ENCODE results near the gene GPR180. TPM values are rescaled to one million over a fixed set of nuclear protein-coding genes. Genes with fewer than 3 reads are reported as not detected.

GPR180 gene
- total RNA-seq, 4 donors from 2014 or later, result 5.3 to 33.4 (median 12.9) TPM

DNA sequence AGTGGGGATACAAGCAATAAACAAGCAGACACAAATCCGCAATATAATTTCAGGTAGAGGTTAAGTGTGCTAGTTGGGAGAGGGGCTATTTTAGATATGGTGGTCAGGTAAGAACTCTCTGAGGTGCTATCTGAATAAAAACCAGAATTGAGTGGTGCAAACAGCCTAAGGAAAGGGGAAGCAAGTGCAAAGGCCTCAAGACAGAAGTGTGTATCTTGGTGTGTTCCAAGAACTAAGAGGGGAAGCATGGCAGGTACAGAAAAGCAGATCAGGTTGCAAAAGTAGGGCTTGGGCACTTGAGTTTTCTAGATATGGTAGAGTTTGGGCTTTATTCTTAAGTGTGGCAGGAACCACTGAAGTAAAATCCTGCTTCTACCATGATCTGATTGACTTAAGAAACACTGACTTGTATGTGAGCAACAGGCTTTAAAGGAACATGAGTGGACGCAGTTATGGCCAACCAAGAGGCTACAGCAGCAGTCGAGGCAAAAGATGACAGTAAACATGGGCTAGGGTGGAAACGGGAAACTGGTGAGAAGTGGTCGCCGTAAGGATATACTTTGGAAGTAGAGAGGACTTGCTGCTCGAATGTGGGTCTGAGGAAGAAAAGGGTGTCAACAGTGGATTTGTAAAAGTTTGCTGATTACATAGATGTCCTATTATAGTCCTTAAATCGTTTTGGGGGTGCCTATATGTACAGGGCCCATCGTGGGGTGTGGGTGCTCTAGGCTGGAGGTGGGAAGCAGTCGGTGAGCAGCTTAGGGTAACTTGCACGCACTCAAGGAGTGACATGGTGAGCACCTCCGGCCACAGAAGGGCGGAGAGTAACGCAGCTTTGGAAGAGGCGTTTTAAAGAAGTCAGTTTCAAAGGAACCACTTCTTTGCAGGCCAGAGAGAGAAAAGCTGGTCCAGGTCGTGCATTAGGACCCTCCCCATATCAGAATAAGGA lies 6.4 kb upstream of the GPR180 start:
- ATAC-seq (ENCODE audit: low FRiP score), result peak; percentile 76
- TF ChIP-seq, protein P1, sequence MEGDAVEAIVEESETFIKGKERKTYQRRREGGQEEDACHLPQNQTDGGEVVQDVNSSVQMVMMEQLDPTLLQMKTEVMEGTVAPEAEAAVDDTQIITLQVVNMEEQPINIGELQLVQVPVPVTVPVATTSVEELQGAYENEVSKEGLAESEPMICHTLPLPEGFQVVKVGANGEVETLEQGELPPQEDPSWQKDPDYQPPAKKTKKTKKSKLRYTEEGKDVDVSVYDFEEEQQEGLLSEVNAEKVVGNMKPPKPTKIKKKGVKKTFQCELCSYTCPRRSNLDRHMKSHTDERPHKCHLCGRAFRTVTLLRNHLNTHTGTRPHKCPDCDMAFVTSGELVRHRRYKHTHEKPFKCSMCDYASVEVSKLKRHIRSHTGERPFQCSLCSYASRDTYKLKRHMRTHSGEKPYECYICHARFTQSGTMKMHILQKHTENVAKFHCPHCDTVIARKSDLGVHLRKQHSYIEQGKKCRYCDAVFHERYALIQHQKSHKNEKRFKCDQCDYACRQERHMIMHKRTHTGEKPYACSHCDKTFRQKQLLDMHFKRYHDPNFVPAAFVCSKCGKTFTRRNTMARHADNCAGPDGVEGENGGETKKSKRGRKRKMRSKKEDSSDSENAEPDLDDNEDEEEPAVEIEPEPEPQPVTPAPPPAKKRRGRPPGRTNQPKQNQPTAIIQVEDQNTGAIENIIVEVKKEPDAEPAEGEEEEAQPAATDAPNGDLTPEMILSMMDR (IDR thresholded peaks at IDR 0.05), result no peak
- no peak for DNase-seq (ENCODE audit: low spot score)

DNA sequence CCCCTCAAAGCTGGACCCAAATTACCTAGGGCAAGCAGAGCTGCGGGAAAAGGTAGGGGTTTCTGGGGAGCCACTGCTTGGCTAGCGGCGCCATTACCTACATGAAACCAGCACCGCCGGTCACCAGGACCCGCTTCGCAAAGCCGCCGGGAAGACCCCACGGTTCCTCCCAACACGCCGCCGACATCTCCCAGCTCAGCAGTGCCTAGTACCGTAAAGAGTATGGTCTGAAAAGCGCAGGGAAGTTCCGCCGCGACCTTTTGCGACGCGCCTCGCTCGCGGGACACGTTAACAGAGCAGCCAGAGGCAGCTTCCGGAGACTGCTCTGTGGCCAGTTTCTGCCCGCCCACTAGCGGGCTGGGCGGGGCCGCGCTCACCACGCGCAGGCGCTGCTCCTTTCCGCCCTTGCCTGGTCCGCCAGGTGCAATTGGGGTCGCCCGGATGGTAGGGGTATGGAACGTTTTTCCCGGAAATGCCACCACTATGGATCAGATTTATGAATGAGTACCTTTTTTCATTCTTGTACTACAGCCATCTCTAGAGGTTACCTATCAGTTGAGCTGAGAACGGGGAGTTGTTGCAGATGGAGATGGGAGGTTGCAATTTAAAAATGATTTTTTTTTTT lies 5.6 kb upstream of the GPR180 start, which contains the start of gene TGDS:
Gene TGDS, minus strand, starts transcription at position 203 of the 625 bp plus-strand sequence. Its CDS starts 16 bp downstream, at position 187.
- ATAC-seq (ENCODE audit: low FRiP score) (peak; percentile 100), DNase-seq (ENCODE audit: low spot score) (peak; percentile 51)

DNA sequence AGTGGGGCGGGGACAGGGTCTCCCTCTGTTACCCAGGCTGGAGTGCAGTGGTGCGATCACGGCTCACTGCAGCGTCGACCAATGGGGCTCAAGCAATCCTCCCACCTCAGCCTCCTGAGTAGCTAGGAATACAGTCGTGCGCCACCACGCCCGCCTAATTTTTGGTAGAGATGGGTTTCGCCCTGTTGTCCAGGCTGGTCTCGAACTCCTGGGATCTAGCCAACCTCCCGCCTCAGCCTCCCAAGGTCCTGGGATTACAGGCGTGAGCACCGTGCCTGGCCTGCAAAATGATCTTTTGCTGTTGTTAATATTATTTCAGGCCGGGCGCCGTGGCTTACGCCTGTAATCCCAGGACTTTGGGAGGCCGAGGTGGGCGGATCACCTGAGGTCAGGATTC lies 5.1 kb upstream of the GPR180 start:
- TF ChIP-seq, protein P1 (IDR thresholded peaks at IDR 0.05), result no peak
- ATAC-seq (ENCODE audit: low FRiP score), result no peak
- no peak for DNase-seq (ENCODE audit: low spot score)

More for the DNA sequence above, 5.6 kb upstream of the GPR180 start, which contains the start of gene TGDS:
- TF ChIP-seq, protein P1 (IDR thresholded peaks at IDR 0.05), result no peak

DNA sequence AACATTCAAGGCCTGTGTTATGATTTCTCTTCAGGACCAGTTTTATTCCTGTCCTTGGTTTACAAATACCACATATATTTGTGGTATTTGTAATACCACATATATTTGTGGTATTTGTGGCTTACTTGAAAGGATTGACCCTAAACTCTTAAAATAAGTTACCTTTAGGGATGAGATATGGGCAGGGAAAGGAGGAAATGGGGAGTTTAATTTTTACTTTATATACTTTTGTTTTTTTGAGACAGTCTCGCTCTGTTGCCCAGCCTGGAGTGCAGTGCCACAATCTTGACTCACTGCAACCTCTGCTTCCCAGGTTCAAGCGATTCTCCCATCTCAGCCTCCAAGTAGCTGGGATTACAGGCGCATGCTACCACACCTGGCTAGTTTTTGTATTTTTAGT lies 3.4 kb upstream of the GPR180 start:
- DNase-seq (ENCODE audit: low spot score) (no peak), ATAC-seq (ENCODE audit: low FRiP score) (no peak)
- TF ChIP-seq, protein P1 (IDR thresholded peaks at IDR 0.05), result no peak

DNA sequence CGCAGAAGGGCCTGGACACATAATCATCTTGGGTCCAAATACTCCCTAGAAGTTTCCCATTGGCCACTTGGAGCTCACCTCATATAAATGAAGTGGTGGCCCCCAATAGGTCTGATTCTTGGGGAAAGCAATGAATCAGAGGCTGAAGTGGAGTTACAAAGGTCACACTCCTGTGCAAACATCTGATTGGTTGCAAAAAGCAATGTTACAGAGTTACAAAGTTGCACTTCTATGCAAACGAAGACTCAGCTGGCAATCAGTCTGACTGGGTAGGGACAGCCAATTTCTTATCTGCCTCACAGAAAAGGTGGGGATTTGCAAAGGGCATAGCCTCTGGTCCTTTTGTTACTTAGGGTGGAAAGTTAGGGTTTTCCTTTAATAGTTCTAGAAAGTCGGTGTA lies 1.8 kb upstream of the GPR180 start:
- ATAC-seq (ENCODE audit: low FRiP score) (no peak), DNase-seq (ENCODE audit: low spot score) (no peak)
- TF ChIP-seq, protein P1 (IDR thresholded peaks at IDR 0.05), result no peak

DNA sequence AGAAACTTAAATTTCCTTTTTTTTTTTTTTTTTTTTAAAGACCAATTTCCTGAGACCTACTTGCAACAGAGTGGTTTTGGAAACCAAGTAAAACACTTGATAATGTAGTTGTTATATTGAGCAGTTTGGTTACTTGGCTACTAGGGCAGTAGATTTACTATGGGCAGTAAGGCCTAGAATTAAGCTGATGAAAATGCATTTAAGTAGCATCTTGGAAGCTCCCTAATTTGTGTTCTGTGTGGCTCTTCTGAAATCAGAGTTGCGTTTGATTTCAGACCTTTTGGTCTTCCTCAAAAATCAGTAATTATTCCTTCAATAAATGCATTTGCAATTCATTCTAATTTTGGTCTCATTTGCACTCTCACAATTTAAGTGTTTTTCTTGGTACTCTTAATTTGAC lies 810 bp downstream of the GPR180 start:
- ATAC-seq (ENCODE audit: low FRiP score) (no peak), DNase-seq (ENCODE audit: low spot score) (no peak)
- TF ChIP-seq, protein P1 (IDR thresholded peaks at IDR 0.05), result no peak

Measured in omental fat pad (tissue), 4 donors.